DMS53 treated with DMSO at 0.1 percent for 48 hours (cell line): ENCODE measurements around the gene SLC1A3.

ENCODE experiments used
- DNase-seq: peaks from one replicate; lab custom pipeline; 2025; ENCODE audit not compliant: unreplicated experiment; lab: John Stamatoyannopoulos, UW

SLC1A3 gene

DNA sequence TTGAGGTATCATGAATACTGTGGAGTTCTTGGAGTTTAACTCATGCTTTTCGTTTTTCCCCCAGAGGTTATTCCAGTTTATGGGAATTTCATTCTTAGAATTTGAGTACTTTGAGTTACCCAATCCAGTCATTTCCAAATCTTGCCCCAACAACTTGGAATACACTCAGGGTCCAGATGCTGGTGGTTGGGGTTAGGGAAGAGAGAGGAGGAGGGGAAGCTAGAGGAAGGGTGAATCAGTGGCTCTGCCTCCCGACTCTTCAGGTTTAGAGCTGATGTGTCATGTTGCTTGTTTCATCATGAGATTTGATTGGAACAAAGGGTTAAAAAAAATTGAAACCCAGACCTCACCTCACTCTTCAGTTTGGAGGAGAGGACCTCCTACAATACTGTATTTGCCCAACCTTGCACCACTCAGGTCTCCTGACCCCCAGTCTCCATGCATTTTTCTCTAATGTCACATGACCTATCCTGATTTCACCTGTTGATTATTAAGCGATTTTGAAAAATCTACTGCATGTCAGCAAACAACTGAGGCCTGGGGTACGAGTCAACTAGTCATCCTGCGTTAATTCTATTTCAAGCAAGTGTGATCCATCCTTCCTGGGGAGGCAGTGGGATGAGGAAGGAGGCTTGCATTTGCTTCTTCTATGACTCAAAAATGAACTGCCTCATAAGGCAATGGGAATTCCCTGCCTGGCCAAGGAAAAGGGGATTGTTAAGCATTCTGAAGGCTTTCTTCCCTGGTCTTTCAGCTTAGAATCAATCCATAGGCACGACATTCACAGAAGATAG, 6.2 kb upstream of the SLC1A3 start:
- DNase-seq, result no peak

DNA sequence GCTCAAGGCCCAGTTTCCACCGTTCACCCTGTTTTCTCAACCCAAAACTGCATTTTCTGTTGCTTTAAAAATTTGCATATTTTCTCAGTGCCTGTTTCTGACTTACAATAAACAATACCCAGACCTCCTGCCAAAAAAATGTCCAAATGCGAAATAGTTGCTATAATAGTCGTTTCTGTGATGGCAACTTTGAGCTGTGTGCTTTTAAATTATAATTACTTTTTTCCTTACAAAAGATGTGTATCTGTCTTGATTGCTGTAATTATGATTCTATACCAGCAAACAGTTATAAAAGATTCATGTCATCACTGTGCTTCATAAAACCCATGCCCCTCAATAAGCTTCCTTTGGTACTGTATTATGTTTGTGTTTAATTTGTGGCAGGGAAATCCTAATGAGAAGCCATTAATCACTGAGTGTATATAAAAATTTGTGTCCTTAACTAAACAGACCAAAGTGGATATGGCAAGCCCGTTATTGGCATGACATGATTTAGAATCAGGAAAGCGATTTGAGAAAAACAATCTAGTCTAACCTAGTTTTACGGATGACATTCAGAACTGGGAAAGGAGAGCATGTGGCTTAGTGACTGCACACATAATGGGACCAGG, 5.4 kb upstream of the SLC1A3 start:
- no peak for DNase-seq

DNA sequence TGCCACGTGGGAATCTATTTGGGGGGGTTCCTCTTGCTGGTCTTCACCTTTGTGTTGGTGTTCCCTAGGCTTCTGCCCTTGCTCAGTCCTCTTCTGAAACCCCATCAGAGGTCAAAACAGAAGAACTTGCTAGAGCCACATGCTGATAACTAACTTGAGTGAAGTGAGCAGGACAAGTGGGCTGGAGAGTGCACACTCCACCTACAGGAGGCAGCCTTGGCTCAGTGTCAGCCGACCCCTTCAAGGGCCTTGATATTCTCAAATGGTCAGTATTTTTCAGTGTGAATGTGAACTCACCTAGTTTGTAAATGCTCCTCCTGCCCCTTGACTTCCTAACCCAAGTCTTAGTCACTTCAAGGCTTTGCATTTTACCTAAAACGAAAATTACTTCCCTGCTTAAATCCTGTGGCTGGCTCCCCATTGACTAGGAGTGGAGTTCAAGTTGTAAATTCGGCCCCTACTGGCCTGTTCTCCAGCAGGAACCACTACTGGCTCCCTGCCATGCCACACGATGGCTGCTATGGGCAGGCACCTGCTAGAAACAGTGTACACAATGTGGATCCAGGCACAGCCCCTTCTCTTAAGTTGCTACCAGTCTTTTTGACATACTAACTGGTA, 3.6 kb upstream of the SLC1A3 start:
- no peak for DNase-seq

DNA sequence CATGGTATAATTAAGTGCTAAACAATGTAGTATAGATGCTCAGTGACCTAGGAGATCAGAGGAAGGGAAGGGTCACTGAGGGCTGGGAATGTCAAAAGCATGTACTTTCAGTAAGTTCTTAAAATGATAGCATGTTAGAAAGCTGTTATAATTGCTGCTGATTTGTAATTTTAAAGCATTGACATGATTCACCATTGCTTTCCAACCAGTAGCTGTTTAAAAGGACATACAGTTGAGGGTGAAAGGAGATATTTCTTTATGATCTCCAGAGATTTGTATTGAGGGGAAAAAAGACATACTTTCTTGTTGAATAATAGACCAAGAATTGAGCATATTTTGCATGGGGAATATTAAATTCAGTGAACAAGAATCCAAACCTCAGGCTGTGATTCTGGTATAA, 1.2 kb upstream of the SLC1A3 start:
- no peak for DNase-seq

DNA sequence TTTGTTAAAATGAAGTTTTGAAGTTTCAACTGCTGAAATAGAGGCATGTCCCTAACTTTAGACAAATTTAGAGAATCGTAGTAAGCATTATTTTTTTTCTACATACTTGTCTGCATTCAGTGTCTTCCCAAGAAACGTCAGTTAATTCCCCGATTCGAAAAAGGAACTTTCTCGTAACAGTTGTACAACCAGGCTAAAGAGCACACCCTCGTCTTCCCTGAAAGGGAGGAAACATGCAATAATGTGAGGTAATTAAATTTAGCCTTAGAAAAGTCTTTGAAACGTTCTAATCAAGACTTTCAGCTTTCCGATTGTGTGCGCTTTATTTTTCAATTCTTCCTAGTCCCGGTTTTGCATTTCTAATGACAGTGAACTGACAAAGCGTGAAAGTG, 374 bp upstream of the SLC1A3 start:
- DNase-seq, result no peak

DNA sequence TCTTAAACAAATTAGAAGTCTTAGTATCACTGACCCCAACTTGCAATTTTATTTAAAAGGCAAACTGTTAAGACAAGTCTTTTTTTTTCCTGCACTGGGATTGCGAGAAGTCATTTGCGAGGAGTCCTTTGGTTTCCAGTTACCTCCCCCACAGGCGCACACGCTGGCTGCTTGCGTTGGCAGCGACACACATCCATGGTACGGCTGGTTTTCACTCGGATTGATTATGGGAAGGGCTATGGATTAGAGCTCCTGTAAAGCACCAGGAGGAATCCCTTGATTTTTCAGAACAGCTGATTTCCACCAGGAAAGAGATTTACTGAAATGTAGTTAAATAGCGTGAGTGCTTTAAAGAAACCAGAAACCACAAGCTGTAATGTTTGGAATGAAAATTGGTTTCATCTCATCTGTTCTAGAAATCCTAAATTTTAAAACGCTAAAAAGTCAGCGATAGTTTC, 737 bp downstream of the SLC1A3 start:
- no peak for DNase-seq

DNA sequence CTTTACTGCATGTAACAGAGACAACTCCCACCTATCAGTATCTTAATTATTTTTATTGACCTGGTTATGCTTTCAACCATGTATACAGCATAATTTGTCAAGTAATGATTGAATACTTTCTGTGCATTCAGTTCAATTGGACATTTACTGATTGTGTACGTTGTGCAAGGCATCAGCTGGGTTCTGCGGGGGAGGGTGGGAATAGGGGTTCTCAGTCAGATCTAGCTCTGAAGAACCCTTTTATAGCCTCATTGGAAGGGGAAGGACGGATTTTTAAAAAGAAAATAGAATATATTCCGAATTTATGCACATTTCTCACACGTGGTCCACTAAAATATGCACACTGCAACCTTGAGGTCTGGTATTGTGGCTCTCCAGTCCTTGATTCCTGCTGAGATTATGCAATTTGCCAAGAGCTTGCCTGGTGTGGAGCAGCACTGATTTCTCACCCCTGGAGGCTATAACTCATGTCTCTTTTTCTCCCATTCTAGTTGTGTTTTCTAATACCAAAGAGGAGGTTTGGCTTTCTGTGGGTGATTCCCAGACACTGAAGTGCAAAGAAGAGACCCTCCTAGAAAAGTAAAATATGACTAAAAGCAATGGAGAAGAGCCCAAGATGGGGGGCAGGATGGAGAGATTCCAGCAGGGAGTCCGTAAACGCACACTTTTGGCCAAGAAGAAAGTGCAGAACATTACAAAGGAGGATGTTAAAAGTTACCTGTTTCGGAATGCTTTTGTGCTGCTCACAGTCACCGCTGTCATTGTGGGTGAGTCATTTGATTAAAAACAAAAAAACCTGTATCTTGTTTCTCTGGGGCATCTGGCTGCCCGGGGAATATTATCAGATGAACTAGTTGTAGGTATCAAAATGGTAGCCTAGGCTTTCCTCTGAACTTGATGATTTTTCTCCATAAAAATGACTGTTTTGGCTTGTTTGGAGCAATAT, 1.7 kb downstream of the SLC1A3 start:
- no peak for DNase-seq

DNA sequence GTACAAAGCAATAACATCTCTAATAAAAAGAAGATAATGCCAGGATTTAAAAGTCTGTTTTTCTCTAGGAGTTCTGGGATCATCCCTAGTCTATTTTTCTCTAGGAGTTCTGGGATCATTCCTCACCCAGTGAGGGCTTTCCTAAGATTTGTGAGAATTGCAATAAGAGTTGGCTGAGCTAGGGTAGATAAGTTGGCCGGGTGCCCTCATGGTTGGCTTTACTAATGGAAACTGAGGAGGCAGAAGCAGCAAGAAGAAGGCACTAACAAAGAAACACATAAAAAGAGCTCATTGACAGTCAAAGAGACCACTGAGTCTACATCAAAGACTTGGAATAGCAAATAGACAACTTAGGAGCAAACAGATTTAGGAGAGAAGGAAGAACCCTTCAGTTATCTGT, 4.2 kb downstream of the SLC1A3 start:
- DNase-seq, result no peak

DNA sequence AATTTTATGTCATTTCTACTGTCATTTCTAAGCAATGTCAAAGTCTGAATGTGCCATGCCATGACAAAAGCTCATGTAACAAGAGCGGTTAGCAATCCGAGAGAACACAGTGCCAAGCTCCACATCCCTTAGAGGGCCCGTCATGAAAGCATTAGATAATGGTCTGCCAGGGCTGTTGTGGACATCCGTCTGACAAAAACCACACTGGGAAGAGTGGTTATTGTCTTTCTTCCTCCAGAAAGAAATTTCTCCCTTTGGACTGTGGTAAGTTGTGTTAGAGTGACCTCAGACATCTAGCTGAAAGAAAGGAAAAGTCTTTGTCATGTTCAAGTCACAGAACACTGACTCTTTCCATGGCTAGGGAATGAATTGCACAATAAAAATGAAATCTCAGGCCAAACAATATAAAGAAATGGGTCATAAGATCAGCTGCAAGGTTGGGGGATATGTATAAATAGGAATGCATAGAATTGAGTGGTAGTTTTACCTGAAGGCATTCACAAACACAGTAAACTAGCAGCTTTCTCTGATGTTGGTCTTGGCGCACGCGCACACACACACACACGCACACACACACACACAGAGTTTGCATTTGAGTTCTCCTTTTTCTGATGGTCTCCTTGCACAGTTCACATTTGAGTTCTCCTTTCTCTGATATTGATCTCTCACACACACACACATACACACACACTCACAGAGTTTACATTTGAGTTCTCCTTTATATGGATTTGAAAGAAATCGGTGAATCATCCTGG, 5.3 kb downstream of the SLC1A3 start:
- DNase-seq, result no peak

DNA sequence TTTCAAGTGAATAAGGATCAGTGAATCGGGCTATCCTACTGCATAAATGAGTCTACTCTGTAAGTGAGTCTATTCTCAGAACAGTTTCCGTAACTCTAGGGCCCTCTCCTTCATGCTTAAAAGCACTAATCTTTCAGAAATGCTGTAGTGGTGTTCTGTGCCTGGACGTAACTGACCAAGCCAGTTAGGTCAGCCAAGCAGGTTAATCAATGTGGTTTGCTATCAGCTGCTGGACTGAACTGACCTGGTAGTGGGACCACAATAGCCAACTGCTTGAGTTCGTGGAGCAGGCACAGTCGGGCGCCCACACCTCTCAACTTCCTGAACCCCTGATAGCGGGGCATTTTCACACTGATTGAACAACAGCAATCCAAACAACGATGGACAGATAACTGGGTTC, 6.8 kb downstream of the SLC1A3 start:
- DNase-seq, result no peak

DNA sequence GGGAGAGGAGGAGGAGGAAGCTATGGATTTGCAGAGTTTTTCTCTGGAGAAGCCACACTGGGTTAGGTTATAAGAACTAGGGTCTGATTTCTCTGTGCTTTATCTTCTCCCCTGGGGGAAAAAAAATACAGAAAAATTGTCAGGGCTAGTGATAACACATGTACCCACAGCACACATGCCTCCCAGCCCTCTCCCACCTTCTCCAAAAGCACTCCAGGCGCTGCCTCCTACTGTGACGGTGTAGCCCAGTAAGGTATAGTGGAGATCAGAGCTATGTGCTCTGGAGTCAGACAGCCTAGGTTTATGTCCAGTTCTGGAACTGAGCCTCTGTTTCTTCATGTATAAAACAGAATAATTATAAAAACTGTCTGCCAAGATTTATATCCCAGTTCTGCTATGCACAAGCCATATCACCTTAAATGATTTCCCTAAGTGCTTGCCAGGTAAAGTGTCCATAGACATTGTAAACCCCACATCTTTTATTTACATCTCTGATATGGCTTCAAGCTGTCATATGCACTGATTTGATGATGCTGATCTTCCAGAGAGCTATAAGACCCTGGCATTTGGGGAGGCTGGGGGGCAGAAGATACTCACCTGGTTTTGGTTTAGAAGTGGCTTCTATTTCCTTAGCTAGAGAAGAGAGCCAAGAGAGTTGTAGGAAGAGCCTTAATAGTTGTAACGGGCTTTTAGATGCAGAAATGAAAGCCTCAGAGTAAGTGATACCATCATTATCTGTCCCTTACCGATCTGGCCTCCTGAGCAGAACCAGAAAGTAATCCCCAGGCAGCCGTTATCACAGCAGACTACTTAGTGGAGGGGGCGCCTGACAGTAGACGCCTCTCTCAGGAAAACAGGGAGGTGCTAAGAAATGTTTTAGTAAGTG, 7.6 kb downstream of the SLC1A3 start:
- no peak for DNase-seq

DNA sequence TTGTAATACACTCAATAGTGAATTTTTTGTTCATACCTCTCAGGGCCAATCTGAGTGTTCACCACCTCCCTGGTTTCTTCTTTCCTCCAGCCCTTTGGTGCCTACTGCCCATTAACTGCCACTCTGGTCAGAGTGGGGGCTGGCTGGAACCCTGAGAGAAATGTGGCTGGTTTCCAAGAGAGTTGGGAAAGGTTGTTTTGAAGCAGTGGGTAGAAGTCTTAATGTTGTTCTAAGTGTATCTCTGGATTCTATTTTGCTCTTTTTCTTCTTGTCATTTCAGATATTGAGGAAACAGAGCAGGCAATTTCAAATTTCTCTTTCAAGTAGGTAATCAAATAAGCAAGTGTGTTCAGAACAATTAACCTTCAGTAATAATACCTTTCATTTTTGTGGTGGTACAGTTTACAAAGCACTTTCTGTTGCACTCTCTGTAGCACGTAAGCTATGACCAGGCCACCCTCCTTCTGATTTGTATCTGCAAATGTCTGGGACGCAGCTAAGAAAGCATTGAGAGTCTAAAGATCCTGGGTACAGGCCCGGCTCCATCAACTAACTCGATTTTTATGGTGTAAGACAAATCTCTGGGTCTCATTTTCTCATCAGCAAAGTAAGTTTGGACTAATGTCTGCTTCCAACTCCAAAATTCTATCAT, 8.4 kb downstream of the SLC1A3 start:
- no peak for DNase-seq

DNA sequence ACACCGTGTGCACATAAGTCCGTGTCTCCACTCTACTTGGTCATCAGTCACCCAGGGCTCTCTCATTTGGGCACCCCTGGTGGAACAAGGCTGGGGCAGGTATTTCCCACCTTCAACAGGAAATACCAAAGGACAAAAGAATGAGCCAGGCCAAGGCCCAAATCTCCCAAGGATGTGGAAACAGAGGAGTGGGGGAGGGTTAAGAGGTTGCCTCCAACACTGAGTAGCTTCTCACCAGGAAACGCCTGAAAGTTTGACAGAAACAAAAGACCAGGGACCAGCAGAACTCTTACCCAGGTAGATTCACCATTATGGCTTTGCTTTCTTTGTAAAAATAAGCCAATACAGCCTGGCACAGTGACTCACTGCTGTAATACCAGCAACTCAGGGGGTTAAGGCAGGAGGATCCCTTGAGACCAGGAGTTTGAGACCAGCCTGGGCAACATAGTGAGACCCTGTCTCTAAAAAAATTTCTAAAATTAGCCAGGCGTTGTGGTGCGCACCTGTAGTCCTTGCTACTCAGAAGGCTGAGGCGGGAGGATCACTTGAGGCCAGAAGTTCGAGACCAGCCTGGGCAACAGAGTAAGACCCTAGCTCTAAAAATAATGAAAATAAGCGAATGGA, 12.7 kb downstream of the SLC1A3 start:
- DNase-seq, result no peak

DNA sequence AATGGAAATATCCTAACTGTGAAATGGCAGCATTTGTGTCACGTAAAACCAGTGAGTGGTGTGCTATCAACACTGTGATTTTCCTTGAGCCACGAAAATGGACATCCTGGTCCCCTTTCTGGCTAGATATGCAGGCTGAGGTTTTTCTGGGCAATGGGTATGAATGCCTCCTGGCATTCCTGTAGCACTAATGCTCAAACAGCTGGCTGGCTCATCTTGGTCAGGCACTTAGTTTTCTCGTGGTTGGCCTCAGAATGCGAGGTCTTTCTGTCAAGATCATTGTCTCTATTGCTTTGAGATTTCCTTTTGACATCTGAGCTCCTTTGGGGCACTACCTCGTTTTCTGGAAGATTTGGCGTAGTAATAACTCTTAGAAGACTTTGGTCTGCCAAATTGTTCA, 15.6 kb downstream of the SLC1A3 start:
- no peak for DNase-seq

DNA sequence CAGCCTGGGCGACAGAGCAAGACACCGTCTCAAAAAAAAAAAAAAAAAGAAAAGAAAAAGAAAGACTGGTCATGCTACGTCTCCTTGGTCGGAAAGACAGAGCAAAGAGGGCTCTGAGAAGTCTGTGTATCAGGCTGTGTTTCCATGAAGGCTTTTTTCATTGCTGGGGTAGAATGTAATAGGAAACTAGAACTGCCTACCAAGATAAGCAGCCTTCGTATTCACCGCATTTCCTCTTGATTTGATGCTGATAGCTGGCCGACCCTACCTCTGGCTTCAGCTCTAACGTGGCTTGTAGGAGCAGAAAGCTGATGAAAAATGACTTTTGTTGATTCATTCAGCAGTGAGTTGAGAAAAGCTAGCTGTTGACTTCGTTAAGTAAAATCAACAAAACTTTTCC, 17.4 kb downstream of the SLC1A3 start:
- no peak for DNase-seq

DNA sequence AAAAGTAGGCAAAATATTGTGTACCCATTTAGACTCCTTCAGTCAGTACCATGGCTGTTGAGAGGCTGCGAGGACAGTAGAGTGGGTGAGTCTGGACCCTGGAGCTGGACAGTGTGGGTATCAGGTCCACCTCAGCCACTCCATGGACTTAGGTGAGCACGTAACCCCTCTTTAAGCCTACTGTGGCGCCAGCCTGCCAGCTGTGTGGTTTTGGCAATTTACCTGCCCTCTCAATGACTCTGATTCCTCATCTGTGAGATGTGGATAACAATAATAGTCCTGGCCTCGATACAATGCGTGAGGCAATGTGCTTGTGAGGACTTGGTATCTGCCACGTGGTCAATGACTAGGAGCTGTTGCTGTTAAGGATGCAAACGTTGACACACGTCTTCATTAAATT, 17.9 kb downstream of the SLC1A3 start:
- no peak for DNase-seq

DNA sequence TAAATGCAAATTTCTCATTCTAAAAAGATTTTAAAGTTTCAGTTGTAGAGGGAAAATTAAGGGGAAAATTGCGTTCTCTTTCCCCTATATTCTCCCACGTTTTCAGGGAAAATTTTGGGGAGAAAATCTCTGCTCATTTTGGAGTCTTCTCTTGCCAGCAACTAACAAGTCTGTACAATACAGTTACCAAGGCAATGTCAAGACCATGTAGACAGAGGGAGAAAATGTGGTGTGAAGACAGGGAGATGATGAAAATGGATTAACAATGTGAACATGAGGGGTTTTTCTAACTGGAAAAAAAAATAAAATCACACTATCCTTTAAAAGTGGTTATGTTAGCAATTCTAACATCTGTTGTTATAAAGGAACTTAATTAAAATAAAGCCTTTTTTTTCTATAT, 22.3 kb downstream of the SLC1A3 start:
- DNase-seq, result no peak

DNA sequence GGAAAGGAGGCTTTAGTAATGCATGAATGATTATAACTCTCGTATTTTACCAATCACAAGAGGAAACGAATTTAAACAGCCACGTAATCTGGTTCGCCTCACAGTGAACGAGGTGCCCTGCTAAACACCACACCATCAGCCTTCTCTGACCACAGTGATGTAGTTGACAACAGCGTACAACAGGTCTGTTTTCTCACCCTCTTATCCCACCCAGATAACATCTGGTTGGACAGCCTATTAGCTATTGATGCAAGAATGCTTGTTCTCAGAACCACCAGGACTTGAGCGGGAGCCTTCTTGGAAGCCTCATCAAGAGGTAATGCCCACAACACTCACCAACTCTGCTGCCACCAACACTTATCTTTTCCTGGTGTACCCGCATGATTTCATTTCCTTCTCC, 23.3 kb downstream of the SLC1A3 start:
- no peak for DNase-seq
